Ishikawa (cell line): ENCODE measurements around the gene UBALD2.

Experiments
- CEBPB ChIP-seq: IDR thresholded peaks from 2 replicates; pipeline ENCODE4 v1.6.1; 2012
- CREB1 ChIP-seq: IDR thresholded peaks from 2 replicates; pipeline ENCODE4 v1.6.1; 2012; ENCODE audit warnings: low read depth
- EGR1 ChIP-seq: IDR thresholded peaks from 2 replicates; pipeline ENCODE4 v1.6.1; 2012
- EP300 ChIP-seq: IDR thresholded peaks from 2 replicates; pipeline ENCODE4 v1.6.1; 2012; ENCODE audit warnings: borderline replicate concordance
- NFIC ChIP-seq: IDR thresholded peaks from 2 replicates; pipeline ENCODE4 v1.6.1; 2012
- RAD21 ChIP-seq: IDR thresholded peaks from 2 replicates; pipeline ENCODE4 v1.6.1; 2012; ENCODE audit warnings: low read depth
- USF1 ChIP-seq: IDR thresholded peaks from 2 replicates; pipeline ENCODE4 v1.6.1; 2012
- YY1 ChIP-seq: IDR thresholded peaks from 2 replicates; pipeline ENCODE4 v1.6.1; 2012; ENCODE audit warnings: low read depth
- ZBTB7A ChIP-seq: IDR thresholded peaks from 2 replicates; pipeline ENCODE4 v1.6.1; 2012; ENCODE audit warnings: low read depth
- TF ChIP-seq, protein P1 (sequence below): IDR thresholded peaks from 2 replicates; pipeline ENCODE4 v1.6.1; 2012

DNA sequence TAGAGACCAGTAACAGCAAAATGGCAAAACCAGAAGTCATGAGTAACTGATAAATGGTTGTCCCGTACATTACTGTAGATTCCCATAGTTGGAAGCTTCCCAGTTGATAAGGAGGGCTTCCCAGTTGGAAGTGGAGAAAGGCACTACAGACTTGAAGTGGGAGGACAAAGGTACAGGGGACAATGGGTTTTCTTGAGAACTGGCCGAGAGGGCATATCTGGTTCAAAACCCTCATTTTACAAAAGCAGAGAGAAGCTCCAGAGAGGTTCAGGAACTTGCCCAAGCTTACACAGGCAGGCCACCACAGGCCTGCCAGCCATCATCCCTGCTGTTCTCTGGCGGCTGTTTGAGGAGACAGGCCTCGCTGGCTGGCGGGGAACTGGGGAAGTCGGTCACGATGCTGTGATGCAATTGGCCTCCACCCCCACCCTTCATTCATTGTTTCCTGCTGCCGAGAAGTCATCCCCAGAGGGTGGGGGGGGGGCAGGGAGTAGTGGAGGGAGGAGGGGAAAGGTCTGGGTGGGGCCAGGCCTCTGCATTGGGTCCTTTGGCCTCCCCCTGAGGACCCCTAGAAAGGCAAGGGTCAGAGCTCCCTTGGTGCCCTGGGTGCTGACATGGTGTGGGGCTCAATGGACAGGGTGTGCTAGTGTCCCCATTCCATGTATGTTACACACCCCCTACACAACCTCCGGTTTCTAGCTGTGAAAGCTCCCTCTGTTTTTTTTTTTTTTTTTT lies 3.0 kb downstream of the UBALD2 start:
- TF ChIP-seq YY1 (no peak), CREB1 (no peak), EP300 (no peak), EGR1 (no peak), RAD21 (no peak), NFIC (no peak), CEBPB (0 out of 2 replicates have a peak, but pooled peaks have one; percentile 4), USF1 (no peak), ZBTB7A (no peak)
- TF ChIP-seq, protein P1, sequence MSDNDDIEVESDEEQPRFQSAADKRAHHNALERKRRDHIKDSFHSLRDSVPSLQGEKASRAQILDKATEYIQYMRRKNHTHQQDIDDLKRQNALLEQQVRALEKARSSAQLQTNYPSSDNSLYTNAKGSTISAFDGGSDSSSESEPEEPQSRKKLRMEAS, result no peak
